Astrocyte of the cerebellum (primary cell): ENCODE results near the gene IFT20.
"Not testable (repeated sequence)": the region's sequence is repeated elsewhere in the genome, so short reads cannot be mapped to it uniquely, and the experiment has no call there.

Source experiments
- DNase-seq: peaks from one replicate; pipeline ENCODE4 v3.0.0-alpha.2; 2011; ENCODE audit warnings: low read depth
- H3K4me3 ChIP-seq: 2 replicates; pipeline ENCODE4 v1.5.1; 2011; ENCODE audit warnings: mild to moderate bottlenecking, low read depth, low read length, moderate library complexity
- in situ Hi-C: cut with HindIII; loops from 2 replicates; pipeline ENCODE4 v1.10.0; 2017; ENCODE audit warnings: low sequenced_read_pairs
- TF ChIP-seq, protein P1 (sequence below): IDR thresholded peaks from 2 replicates; pipeline ENCODE4 v1.5.1; 2012; ENCODE audit warnings: low read length, low read depth, moderate library complexity, mild to moderate bottlenecking; ENCODE audit errors: missing control alignments

The IFT20 gene

DNA sequence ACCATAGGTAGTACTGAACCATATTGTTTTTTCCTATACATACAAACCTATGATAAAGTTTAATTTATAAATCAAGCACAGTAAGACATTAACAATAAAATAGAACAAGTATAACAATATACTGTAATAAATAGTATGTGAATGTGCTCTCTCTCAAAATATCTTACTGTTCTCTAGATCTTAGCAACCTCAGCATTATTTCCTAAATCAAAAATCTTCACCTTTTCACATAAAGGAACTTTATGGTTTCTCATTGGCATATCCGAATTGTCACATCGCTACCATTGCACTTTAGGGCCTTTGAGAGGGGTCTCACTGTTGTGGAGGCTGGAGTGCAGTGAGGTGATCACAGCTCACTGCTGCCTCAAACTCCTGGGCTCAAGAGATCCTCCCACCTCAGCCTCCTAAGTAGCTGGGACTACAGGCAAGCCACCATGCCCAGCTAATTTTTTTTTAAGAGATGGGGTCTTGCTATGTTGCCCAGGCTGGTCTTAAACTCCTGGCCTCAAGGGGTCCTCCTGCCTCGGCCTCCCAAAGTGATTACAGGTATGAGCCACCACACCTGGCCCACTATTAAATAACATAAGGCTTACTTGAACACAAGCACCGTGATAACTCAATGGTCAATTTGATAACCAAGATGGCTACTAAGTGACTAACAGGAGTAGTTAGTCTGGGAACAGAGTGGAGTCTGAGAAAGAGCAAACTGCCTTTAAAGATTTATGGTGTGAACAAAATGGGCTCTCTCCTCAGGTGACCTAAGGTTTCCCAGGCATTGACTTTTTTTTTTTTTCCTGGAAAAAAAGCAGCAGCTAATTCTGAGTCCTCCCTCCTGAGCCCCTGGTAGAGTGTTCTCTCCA is 19.2 kb downstream of the IFT20 start:
- TF ChIP-seq, protein P1, sequence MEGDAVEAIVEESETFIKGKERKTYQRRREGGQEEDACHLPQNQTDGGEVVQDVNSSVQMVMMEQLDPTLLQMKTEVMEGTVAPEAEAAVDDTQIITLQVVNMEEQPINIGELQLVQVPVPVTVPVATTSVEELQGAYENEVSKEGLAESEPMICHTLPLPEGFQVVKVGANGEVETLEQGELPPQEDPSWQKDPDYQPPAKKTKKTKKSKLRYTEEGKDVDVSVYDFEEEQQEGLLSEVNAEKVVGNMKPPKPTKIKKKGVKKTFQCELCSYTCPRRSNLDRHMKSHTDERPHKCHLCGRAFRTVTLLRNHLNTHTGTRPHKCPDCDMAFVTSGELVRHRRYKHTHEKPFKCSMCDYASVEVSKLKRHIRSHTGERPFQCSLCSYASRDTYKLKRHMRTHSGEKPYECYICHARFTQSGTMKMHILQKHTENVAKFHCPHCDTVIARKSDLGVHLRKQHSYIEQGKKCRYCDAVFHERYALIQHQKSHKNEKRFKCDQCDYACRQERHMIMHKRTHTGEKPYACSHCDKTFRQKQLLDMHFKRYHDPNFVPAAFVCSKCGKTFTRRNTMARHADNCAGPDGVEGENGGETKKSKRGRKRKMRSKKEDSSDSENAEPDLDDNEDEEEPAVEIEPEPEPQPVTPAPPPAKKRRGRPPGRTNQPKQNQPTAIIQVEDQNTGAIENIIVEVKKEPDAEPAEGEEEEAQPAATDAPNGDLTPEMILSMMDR, result no peak
- no peak for DNase-seq
- in situ Hi-C loops, result no loop called here
- H3K4me3 ChIP-seq, result no peak overlapping the region

DNA sequence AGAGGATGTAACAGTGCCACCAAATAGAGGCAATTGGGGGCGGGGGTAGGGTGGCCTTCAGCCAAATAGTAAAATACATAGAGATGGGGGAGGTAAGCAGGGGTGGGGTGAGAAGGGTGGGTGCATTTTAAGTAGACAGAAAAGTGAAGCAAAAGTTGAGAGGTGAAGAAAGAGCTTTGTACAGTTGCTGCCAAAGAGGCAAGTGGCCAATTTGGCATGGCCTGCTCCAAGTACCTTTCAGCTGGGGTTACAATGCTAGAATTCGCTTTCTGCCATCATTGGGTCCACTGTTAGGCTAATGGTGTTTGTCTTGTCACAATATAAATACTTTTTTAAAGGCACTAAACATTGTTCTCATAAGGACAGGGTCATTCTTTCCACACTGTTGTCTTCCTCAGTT is 21.4 kb downstream of the IFT20 start:
- in situ Hi-C loops, result no loop called here

DNA sequence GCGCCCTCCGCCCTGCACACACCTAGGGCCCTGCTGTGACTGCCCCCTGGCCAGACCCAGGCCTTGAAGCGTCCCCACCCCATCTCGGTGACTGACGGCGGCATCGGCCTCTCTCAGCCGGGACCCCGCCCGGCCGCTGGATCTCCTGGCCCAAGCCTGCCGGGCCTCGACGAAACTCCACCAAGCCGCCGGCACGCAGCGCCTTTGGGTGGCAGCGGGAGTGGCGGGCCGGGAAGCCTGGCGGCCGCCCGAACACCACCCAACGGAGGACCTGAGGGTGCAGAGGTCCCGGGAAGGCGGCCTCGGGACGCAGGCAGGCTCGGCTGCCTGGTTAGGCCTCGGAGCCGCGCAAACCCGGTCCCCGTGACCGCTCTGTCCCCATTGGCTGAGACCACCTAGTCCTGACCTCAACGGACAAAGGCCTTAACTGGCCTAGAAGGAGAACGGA is 28.3 kb downstream of the IFT20 start:
- no peak for DNase-seq
- in situ Hi-C loops, result no loop called here
- H3K4me3 ChIP-seq, result no peak overlapping the region
- TF ChIP-seq, protein P1, result no peak

More for the DNA sequence above, 21.4 kb downstream of the IFT20 start:
- no peak for DNase-seq
- no peak overlapping the region for H3K4me3 ChIP-seq
- TF ChIP-seq, protein P1, result no peak

DNA sequence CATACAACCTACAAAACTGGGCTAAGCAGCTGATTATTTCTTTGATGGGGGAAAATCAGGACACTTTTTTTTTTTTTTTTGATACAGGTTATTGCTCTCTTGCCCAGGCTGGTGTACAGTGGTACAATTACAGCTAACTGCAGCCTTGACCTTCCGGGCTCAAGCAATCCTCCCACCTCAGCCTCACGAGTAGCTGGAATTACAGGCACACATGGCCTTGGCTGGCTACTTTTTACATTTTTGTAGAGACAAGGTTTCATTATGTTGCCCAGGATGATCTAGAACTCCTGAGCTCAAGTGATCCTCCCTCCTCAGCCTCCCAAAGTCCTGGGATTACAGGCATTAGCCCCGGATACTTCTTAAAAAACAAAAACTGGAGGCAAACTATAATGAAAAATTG is 36.8 kb downstream of the IFT20 start:
- in situ Hi-C loops, result no loop called here
- TF ChIP-seq, protein P1, result no peak
- no peak overlapping the region for H3K4me3 ChIP-seq
- no peak for DNase-seq

DNA sequence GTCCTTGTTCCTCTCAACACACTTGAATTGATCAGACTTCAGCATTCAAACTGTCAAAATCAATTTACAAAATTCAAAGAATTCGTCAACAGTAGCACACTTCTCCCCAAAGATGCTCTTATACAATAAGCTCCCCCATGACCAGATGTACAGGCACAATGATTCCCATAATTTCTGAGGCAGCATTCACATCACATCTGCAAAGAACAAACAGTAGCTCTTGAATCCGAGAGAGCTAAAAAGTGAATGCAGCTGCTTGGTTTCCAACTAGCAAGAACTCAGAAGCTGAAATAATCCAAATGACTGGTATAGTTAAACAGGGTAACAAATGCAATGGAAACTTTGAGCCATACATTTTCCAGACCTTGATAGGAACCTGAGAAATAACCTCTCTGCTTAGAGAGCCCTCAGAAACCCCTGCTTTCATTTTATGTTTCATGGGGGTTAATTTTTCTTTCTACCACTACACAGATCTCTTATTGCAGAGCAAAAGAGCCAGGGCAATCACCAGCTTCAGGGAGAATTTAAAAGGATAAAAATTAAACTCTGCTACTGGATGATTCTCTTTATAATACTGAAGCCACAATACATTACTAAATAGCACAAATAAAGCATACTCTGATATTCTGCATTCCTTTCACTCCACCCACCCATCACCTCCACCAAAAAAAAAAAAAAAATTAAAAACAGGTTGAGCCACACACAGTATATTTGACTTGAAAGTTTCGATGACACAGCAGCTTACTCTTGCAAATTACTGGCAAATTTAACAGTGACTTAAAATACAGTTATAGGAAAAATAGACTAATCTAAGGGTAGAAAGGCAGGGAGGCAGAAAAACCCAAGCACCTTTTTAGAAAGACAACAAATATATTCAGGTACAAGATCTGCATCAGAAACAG is 39.3 kb downstream of the IFT20 start:
- TF ChIP-seq, protein P1, result no peak
- H3K4me3 ChIP-seq, result no peak overlapping the region
- in situ Hi-C loops, result no loop called here
- no peak for DNase-seq

DNA sequence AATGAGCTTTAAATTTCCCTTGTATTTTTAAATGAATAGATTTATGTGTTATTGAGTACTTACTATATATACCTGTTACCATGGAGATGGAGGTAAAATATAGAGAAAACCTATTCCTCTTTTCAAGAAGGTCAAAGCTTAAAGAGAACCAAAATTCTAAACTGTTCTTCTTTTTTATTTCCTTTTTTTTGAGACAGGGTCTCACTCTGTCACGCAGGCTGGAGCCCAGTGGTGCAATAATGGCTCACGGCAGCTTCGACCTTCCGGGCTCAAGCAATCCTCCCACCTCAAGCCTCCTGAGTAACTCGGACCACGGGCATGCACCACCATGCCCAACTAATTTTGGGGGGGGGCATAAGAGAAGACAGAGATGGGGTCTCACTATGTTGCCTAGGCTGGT is 41.3 kb downstream of the IFT20 start:
- TF ChIP-seq, protein P1, result no peak
- in situ Hi-C loops, result no loop called here
- H3K4me3 ChIP-seq, result no peak overlapping the region
- no peak for DNase-seq

DNA sequence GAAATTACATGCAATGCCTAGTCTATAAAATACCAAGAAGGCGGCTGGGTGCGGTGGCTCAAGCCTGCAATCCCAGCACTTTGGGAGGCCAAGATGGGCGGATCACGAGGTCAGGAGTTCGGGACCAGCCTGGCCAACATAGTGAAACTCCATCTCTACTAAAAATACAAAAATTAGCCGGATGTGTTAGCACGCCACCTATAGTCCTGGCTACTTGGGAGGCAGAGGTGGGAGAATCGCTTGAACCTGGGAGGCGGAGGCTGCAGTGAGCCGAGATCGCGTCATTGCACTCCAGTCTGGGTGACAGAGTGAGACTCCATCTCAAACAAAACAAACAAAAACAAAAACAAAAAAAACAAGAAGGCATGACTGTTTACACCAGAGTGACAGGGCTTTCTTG is 42.4 kb downstream of the IFT20 start:
- in situ Hi-C loops, H3K4me3 ChIP-seq, DNase-seq: not testable (repeated sequence)
